Lower leg skin (tissue), 4 donors: Measurements from ENCODE around the gene LRRFIP1. TPM values are rescaled to one million over a fixed set of nuclear protein-coding genes. Genes with fewer than 3 reads are reported as not detected.

ENCODE experiments used
- DNase-seq, 2 donors: peaks; one replicate each; pipeline ENCODE4 v3.0.0-alpha.2; 2019; ENCODE audit warnings: low spot score in 2 of 2
- H3K4me3 ChIP-seq: fragments of 200-600 bp; sonication (generic); 2 replicates; pipeline ENCODE4 v1.5.1; 2017; ENCODE audit warnings: mild to moderate bottlenecking, low read depth; ENCODE audit not compliant: poor library complexity, severe bottlenecking
- POLR2A ChIP-seq, 2 donors: fragments of 450-650 bp; IDR thresholded peaks; one replicate each; pipeline ENCODE4 v1.6.1; 2016 to 2017; ENCODE audit warnings: antibody characterized with exemption in 2 of 2, mild to moderate bottlenecking in 1 of 2, moderate library complexity in 1 of 2
- WGBS, 2 donors: methylation state at CpG; one replicate each; pipeline ENCODE4 v1.1.5; 2018; 5-methylcytosine and 5-hydroxymethylcytosine counted together
- intact Hi-C: fragments of 100-400 bp; cut with DNase I; formaldehyde crosslinking; loops from one replicate; pipeline ENCODE4 v1.15.0; 2023; ENCODE audit warnings: low total_unique reads
- total RNA-seq, 4 donors: library from RNA; depleted of rRNA; stranded (reverse); fragments of >200 nt; gene quantifications; one replicate each; pipeline ENCODE4 v1.1.0, GENCODE V29; 2016
- TF ChIP-seq, protein P1 (sequence below), 3 donors: fragments of 450-650 bp; IDR thresholded peaks; one replicate each; pipeline ENCODE4 v1.5.1; 2016; ENCODE audit warnings: antibody characterized with exemption in 3 of 3, mild to moderate bottlenecking in 3 of 3, moderate library complexity in 2 of 3

The LRRFIP1 gene
- total RNA-seq, 4 donors from 2014 or later: 45.5 to 88.0 (median 67.5) TPM

GRCh38 chr2:237689336-237690131, 62.1 kb downstream of the LRRFIP1 start:
- no peak overlapping the region for H3K4me3 ChIP-seq
- intact Hi-C loops: no loop called here
- 59% methylated on average over 6 of the region's 6 CpGs for WGBS, 2 donors
- TF ChIP-seq POLR2A (IDR thresholded peaks at IDR 0.05): no peak
- TF ChIP-seq, protein P1, sequence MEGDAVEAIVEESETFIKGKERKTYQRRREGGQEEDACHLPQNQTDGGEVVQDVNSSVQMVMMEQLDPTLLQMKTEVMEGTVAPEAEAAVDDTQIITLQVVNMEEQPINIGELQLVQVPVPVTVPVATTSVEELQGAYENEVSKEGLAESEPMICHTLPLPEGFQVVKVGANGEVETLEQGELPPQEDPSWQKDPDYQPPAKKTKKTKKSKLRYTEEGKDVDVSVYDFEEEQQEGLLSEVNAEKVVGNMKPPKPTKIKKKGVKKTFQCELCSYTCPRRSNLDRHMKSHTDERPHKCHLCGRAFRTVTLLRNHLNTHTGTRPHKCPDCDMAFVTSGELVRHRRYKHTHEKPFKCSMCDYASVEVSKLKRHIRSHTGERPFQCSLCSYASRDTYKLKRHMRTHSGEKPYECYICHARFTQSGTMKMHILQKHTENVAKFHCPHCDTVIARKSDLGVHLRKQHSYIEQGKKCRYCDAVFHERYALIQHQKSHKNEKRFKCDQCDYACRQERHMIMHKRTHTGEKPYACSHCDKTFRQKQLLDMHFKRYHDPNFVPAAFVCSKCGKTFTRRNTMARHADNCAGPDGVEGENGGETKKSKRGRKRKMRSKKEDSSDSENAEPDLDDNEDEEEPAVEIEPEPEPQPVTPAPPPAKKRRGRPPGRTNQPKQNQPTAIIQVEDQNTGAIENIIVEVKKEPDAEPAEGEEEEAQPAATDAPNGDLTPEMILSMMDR (IDR thresholded peaks at IDR 0.05): no peak
- DNase-seq: peak in 1 of 2 donors; percentile 92

DNA sequence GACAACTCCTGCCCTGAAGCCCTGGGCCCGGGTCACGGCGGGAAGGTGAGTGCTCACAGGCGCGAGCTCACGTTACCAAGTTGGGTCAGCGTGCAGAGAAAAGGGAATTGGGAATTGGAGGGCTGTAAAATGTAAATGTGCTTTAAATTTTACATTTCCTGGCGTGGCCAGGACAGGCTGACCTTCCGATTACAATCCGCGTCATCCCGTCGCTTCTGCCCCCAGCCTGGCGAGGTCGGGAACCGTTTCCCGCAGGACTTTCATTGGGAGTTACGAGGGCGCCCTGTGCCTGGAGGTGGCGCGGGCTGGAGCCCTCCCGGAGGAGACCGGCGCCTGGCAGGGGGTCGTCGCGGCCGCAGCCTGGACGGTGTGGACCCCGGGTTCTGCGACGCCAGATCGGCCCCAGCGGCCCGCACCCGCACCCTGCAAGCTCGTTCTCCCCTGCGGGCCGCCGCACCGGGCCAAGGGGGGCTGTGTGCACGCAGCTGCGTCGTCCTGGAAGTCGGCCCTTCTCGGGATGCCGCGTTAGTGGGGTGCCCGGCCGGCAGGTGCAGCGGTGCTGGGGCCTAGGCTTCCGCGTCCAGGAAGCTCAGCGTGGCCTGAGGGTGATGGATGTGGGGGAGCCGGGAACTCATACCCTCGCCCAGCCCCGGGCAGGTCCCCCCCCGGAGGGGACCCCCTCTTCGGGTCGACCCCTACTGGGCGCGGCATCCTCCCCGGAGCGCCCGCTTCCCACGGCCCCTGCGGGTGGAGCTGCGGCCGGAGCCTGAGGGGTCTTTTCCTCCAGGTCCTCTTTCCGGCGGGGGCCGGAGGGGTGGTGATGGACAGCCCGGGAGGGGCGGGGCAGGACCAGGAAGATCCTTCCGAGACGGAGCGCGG, 63.9 kb downstream of the LRRFIP1 start:
- TF ChIP-seq, protein P1 (IDR thresholded peaks at IDR 0.05): no peak
- TF ChIP-seq POLR2A (IDR thresholded peaks at IDR 0.05): no peak
- peak in 1 of 2 donors; percentile 87 for DNase-seq
- 30 to 40% methylated on average over 26 to 56 of the region's 78 CpGs for WGBS, 2 donors
- intact Hi-C loops: no loop called here
- H3K4me3 ChIP-seq: peak overlapping the region; percentile 51

- DNase-seq: peak; percentile 95 to 99
- TF ChIP-seq POLR2A (IDR thresholded peaks at IDR 0.05): peak in 1 of 2 donors; percentile 34
- TF ChIP-seq, protein P1 (IDR thresholded peaks at IDR 0.05): no peak
- intact Hi-C loops: no loop called here
- 0% methylated on average over 14 to 48 of the region's 94 CpGs for WGBS, 2 donors
- peak overlapping the region; percentile 86 for H3K4me3 ChIP-seq
Measured at GRCh38 chr2:237691908-237692600, 64.7 kb downstream of the LRRFIP1 start.

- 1 to 2% methylated on average over 22 to 39 of the region's 40 CpGs for WGBS, 2 donors
- TF ChIP-seq, protein P1 (IDR thresholded peaks at IDR 0.05): no peak
- no peak for TF ChIP-seq POLR2A (IDR thresholded peaks at IDR 0.05)
- peak overlapping the region; percentile 86 for H3K4me3 ChIP-seq
- DNase-seq: peak in 1 of 2 donors; percentile 91
- intact Hi-C loops: no loop called here
Measured at GRCh38 chr2:237692601-237693290, 65.4 kb downstream of the LRRFIP1 start.
